HEK293 (cell line): Measurements from ENCODE around the gene XPO4.

Experiments used
- CTCF ChIA-PET: fragments of 350-600 bp; formaldehyde crosslinking; extraction: SDS; loops from one replicate; lab custom pipeline; 2021; ENCODE audit warnings: antibody characterized with exemption; lab: Yijun Ruan, JAX
- POLR2A ChIA-PET: fragments of 300-600 bp; formaldehyde crosslinking; extraction: SDS; loops from one replicate; lab custom pipeline; 2020; ENCODE audit warnings: antibody characterized with exemption, inconsistent platforms; lab: Yijun Ruan, JAX
- H3K27ac ChIP-seq: fragments of 200-500 bp; sonication (Bioruptor generic); 2 replicates; pipeline ENCODE4 v1.5.1; 2014; ENCODE audit warnings: low read depth, low read length, control low read depth, inconsistent platforms; ENCODE audit errors: extremely low read depth
- H3K36me3 ChIP-seq, 2 experiments: fragments of 200-500 bp in 1 of 2; sonication (Bioruptor generic) in 1 of 2; 1 replicate in 1 of 2; 2 replicates in 1 of 2; pipeline ENCODE4 v1.5.1; 2014 to 2017; ENCODE audit warnings: inconsistent platforms in 2 of 2, low read length in 2 of 2; ENCODE audit not compliant: control insufficient read depth in 2 of 2, insufficient read depth in 1 of 2
- H3K4me1 ChIP-seq: fragments of 200-500 bp; sonication (Bioruptor generic); 2 replicates; pipeline ENCODE4 v1.5.1; 2014; ENCODE audit warnings: mild to moderate bottlenecking, low read length, inconsistent platforms; ENCODE audit not compliant: control insufficient read depth, insufficient read depth
- H3K4me3 ChIP-seq: 2 replicates; pipeline ENCODE4 v1.5.1; 2011; ENCODE audit warnings: low read depth, mild to moderate bottlenecking, control low read depth, low read length, moderate library complexity
- H3K9me3 ChIP-seq: fragments of 200-500 bp; sonication (Bioruptor generic); 2 replicates; pipeline ENCODE4 v1.5.1; 2014; ENCODE audit warnings: low read depth, low read length, inconsistent platforms; ENCODE audit not compliant: control insufficient read depth, insufficient read depth
- ELK4 ChIP-seq: IDR thresholded peaks from 2 replicates; pipeline ENCODE4 v1.6.1; 2011; ENCODE audit warnings: mild to moderate bottlenecking, low read depth, low read length, borderline replicate concordance
- KLF1 ChIP-seq: fragments of 450-650 bp; formaldehyde crosslinking; IDR thresholded peaks from 2 replicates; pipeline ENCODE4 v1.5.1; 2016; ENCODE audit warnings: missing biosample characterization, missing genetic modification characterization
- PATZ1 ChIP-seq: fragments of 450-650 bp; formaldehyde crosslinking; IDR thresholded peaks from 2 replicates; pipeline ENCODE4 v1.5.1; 2016; ENCODE audit warnings: missing biosample characterization, missing genetic modification characterization
- PBX3 ChIP-seq: sonication (generic); formaldehyde crosslinking; IDR thresholded peaks from 2 replicates; pipeline ENCODE4 v1.8.1; 2022; ENCODE audit warnings: mild to moderate bottlenecking, moderate library complexity, missing genetic modification reagents
- PRDM1 ChIP-seq: fragments of 450-650 bp; formaldehyde crosslinking; IDR thresholded peaks from 2 replicates; pipeline ENCODE4; 2016; ENCODE audit warnings: missing biosample characterization, missing genetic modification characterization
- SALL2 ChIP-seq: fragments of 450-650 bp; formaldehyde crosslinking; IDR thresholded peaks from 2 replicates; pipeline ENCODE4 v1.5.0; 2017; ENCODE audit warnings: missing biosample characterization, mild to moderate bottlenecking, missing genetic modification characterization, borderline replicate concordance
- ZBTB1 ChIP-seq: fragments of 450-650 bp; formaldehyde crosslinking; IDR thresholded peaks from 2 replicates; pipeline ENCODE4 v1.5.1; 2016; ENCODE audit warnings: missing biosample characterization, missing genetic modification characterization
- ZBTB44 ChIP-seq: fragments of 450-650 bp; IDR thresholded peaks from 2 replicates; pipeline ENCODE4 v1.5.1; 2018; ENCODE audit warnings: missing biosample characterization, mild to moderate bottlenecking, missing genetic modification characterization
- ZBTB6 ChIP-seq: fragments of 450-650 bp; formaldehyde crosslinking; IDR thresholded peaks from 2 replicates; pipeline ENCODE4 v1.5.1; 2017; ENCODE audit warnings: missing biosample characterization, missing genetic modification characterization
- ZBTB7A ChIP-seq: fragments of 450-650 bp; formaldehyde crosslinking; IDR thresholded peaks from 2 replicates; pipeline ENCODE4 v1.5.1; 2016; ENCODE audit warnings: low read depth, missing biosample characterization, missing genetic modification characterization
- ZEB2 ChIP-seq: fragments of 450-650 bp; formaldehyde crosslinking; IDR thresholded peaks from 2 replicates; pipeline ENCODE4 v1.5.1; 2016; ENCODE audit warnings: missing biosample characterization, missing genetic modification characterization
- ZNF112 ChIP-seq: fragments of 450-650 bp; formaldehyde crosslinking; IDR thresholded peaks from 2 replicates; pipeline ENCODE4 v1.5.0; 2017; ENCODE audit warnings: missing biosample characterization, missing genetic modification characterization
- ZNF146 ChIP-seq: fragments of 450-650 bp; formaldehyde crosslinking; IDR thresholded peaks from 2 replicates; pipeline ENCODE4 v1.5.1; 2016; ENCODE audit warnings: missing biosample characterization, missing genetic modification characterization
- ZNF16 ChIP-seq: fragments of 450-650 bp; formaldehyde crosslinking; IDR thresholded peaks from 2 replicates; pipeline ENCODE4 v1.5.1; 2016; ENCODE audit warnings: low read depth, missing biosample characterization, missing genetic modification characterization
- ZNF18 ChIP-seq: fragments of 450-650 bp; formaldehyde crosslinking; IDR thresholded peaks from 2 replicates; pipeline ENCODE4 v1.5.1; 2016; ENCODE audit warnings: missing biosample characterization, missing genetic modification characterization
- ZNF214 ChIP-seq: fragments of 450-650 bp; formaldehyde crosslinking; IDR thresholded peaks from 2 replicates; pipeline ENCODE4 v1.5.1; 2017; ENCODE audit warnings: missing biosample characterization, mild to moderate bottlenecking, missing genetic modification characterization, borderline replicate concordance
- ZNF221 ChIP-seq: fragments of 450-650 bp; formaldehyde crosslinking; IDR thresholded peaks from 2 replicates; pipeline ENCODE4 v1.5.1; 2017; ENCODE audit warnings: missing biosample characterization, missing genetic modification characterization, borderline replicate concordance
- ZNF239 ChIP-seq: fragments of 450-650 bp; formaldehyde crosslinking; IDR thresholded peaks from 2 replicates; pipeline ENCODE4 v1.5.1; 2016; ENCODE audit warnings: missing biosample characterization, missing genetic modification characterization
- ZNF302 ChIP-seq: fragments of 450-650 bp; formaldehyde crosslinking; IDR thresholded peaks from 2 replicates; pipeline ENCODE4 v1.5.1; 2016; ENCODE audit warnings: missing biosample characterization, missing genetic modification characterization, low read depth
- ZNF311 ChIP-seq: fragments of 450-650 bp; formaldehyde crosslinking; IDR thresholded peaks from 2 replicates; pipeline ENCODE4 v1.5.1; 2017; ENCODE audit warnings: missing biosample characterization, missing genetic modification characterization, borderline replicate concordance
- ZNF426 ChIP-seq: fragments of 450-650 bp; formaldehyde crosslinking; IDR thresholded peaks from 2 replicates; pipeline ENCODE4 v1.5.1; 2017; ENCODE audit warnings: missing biosample characterization, missing genetic modification characterization, mild to moderate bottlenecking, inconsistent platforms, moderate library complexity
- ZNF585B ChIP-seq: fragments of 450-650 bp; formaldehyde crosslinking; IDR thresholded peaks from 2 replicates; pipeline ENCODE4 v1.5.1; 2016; ENCODE audit warnings: missing biosample characterization, missing genetic modification characterization
- ZNF596 ChIP-seq: fragments of 450-650 bp; IDR thresholded peaks from 2 replicates; pipeline ENCODE4 v1.5.0; 2018; ENCODE audit warnings: missing biosample characterization, mild to moderate bottlenecking, missing genetic modification characterization, moderate library complexity
- ZNF626 ChIP-seq: fragments of 450-650 bp; sonication (Bioruptor Pico); formaldehyde crosslinking; IDR thresholded peaks from 2 replicates; pipeline ENCODE4 v1.5.1; 2018; ENCODE audit warnings: missing biosample characterization, missing genetic modification characterization, inconsistent platforms
- ZNF677 ChIP-seq: fragments of 450-650 bp; IDR thresholded peaks from 2 replicates; pipeline ENCODE4 v1.5.0; 2018; ENCODE audit warnings: missing biosample characterization, mild to moderate bottlenecking, missing genetic modification characterization, moderate library complexity
- ZNF76 ChIP-seq: fragments of 450-650 bp; formaldehyde crosslinking; IDR thresholded peaks from 2 replicates; pipeline ENCODE4; 2016; ENCODE audit warnings: low read depth, missing biosample characterization, missing genetic modification characterization, borderline replicate concordance
- ZNF791 ChIP-seq: fragments of 450-650 bp; formaldehyde crosslinking; IDR thresholded peaks from 2 replicates; pipeline ENCODE4 v1.5.1; 2016; ENCODE audit warnings: missing biosample characterization, missing genetic modification characterization
- ZSCAN30 ChIP-seq: fragments of 450-650 bp; IDR thresholded peaks from 2 replicates; pipeline ENCODE4 v1.5.1; 2018; ENCODE audit warnings: missing biosample characterization, mild to moderate bottlenecking, missing genetic modification characterization, moderate library complexity

The XPO4 gene

GRCh38 chr13:20902438-20903163 lies at the start of gene XPO4:
Gene XPO4 (minus strand): TSS chr13:20902746. CDS start chr13:20902738, 8 bp downstream.
- Histone ChIP-seq H3K4me1 (0 out of 2 replicates have a peak, but pooled peaks cover 4% of the 10 kb centered on the region), H3K36me3 (peaks cover 11 to 19% of the 10 kb centered on the region in 2 experiments; a peak in 2 of 3 replicates), H3K4me3 (peak within 1 kb of the TSS; percentile 86), H3K9me3 (no peaks in the 10 kb centered on the region), H3K27ac (peak within 1 kb of the TSS; percentile 92)
- ChIA-PET POLR2A (interaction anchor here (0.9 to 1.5 kb wide), 2 partner anchors 10 to 274 kb away, joined by 3 to 8 read pairs; partner anchors contain the start of genes MRPL57 and SKA3), CTCF (no interaction called here)
- TF ChIP-seq ZNF677 (tag by site-specific recombination): 0 out of 2 replicates have a peak, but pooled peaks have one; percentile 5
- TF ChIP-seq ZNF76 (tag by site-specific recombination): peak; percentile 86
- no peak for TF ChIP-seq ZNF146
- TF ChIP-seq ZNF426: no peak
- TF ChIP-seq PRDM1 (tag by site-specific recombination): no peak
- no peak for TF ChIP-seq ZBTB6 (tag by site-specific recombination)
- TF ChIP-seq ZNF791 (tag by site-specific recombination): no peak
- no peak for TF ChIP-seq ZNF239 (tag by site-specific recombination)
- no peak for TF ChIP-seq ZNF16
- peak; percentile 62 for TF ChIP-seq PATZ1 (tag by site-specific recombination)
- no peak for TF ChIP-seq ZNF18 (tag by site-specific recombination)
- no peak for TF ChIP-seq ELK4
- no peak for TF ChIP-seq ZNF311 (tag by site-specific recombination)
- TF ChIP-seq ZBTB7A (tag by site-specific recombination): no peak
- TF ChIP-seq KLF1 (tag by site-specific recombination): no peak
- no peak for TF ChIP-seq ZBTB1 (tag by site-specific recombination)
- no peak for TF ChIP-seq ZNF214 (tag by site-specific recombination)
- TF ChIP-seq ZNF585B (tag by site-specific recombination): no peak
- no peak for TF ChIP-seq ZNF112 (tag by site-specific recombination)
- TF ChIP-seq SALL2 (tag by site-specific recombination): no peak
- peak; percentile 33; the same call in 1 of the 2 replicates for TF ChIP-seq ZNF626 (tag by site-specific recombination)
- TF ChIP-seq ZNF596 (tag by site-specific recombination): peak; percentile 4; the same call in 1 of the 2 replicates
- no peak for TF ChIP-seq ZNF221 (tag by site-specific recombination)
- TF ChIP-seq ZSCAN30 (tag by site-specific recombination): peak; percentile 33; the same call in 1 of the 2 replicates
- TF ChIP-seq ZBTB44 (tag by site-specific recombination): 0 out of 2 replicates have a peak, but pooled peaks have one; percentile 23
- TF ChIP-seq ZNF302 (tag by site-specific recombination): no peak
- no peak for TF ChIP-seq ZEB2 (tag by site-specific recombination)
- TF ChIP-seq PBX3 (CRISPR knock-in tag): no peak
